ENCODE data around the gene BCL7C. TPM values are rescaled to one million over a fixed set of nuclear protein-coding genes. Genes with fewer than 3 reads are reported as not detected.

The BCL7C gene
- total and polyA plus RNA-seq, 2 donors from 2014 or later = 40.0 to 77.9 TPM

- TF ChIP-seq, protein P1, sequence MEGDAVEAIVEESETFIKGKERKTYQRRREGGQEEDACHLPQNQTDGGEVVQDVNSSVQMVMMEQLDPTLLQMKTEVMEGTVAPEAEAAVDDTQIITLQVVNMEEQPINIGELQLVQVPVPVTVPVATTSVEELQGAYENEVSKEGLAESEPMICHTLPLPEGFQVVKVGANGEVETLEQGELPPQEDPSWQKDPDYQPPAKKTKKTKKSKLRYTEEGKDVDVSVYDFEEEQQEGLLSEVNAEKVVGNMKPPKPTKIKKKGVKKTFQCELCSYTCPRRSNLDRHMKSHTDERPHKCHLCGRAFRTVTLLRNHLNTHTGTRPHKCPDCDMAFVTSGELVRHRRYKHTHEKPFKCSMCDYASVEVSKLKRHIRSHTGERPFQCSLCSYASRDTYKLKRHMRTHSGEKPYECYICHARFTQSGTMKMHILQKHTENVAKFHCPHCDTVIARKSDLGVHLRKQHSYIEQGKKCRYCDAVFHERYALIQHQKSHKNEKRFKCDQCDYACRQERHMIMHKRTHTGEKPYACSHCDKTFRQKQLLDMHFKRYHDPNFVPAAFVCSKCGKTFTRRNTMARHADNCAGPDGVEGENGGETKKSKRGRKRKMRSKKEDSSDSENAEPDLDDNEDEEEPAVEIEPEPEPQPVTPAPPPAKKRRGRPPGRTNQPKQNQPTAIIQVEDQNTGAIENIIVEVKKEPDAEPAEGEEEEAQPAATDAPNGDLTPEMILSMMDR (IDR thresholded peaks at IDR 0.05; ENCODE audit: borderline replicate concordance, extremely low read depth, insufficient read depth) = no peak
- Histone ChIP-seq H3K27me3 (ENCODE audit: control insufficient read depth, insufficient read depth, low read length) (no peaks in the 10 kb centered on the region), H3K27ac (ENCODE audit: low read depth in 2 of 2, low read length in 2 of 2) (no peak overlapping the region), H3K4me1 (ENCODE audit: control insufficient read depth in 2 of 3, insufficient read depth in 2 of 3, low read depth in 1 of 3, low read length in 3 of 3) (peaks cover 0 to under 1% (median 0%) of the 10 kb centered on the region in 3 donors), H3K9ac (ENCODE audit: low read length in 3 of 3) (no peak overlapping the region), H3K36me3 (ENCODE audit: control insufficient read depth in 2 of 3, insufficient read depth in 3 of 3, low read length in 3 of 3) (peaks cover 0 to 2% (median 0%) of the 10 kb centered on the region in 3 donors), H3K9me3 (ENCODE audit: control insufficient read depth in 2 of 3, insufficient read depth in 1 of 3, low read length in 3 of 3) (no peaks in the 10 kb centered on the region), H3K4me3 (ENCODE audit: low read length in 3 of 3) (no peak overlapping the region)
- intact Hi-C loops (cut with DNase I) = no loop called here
- no peak for FAIRE-seq
- no peak for DNase-seq
Observed at GRCh38 chr16:30850246-30850645, 43.6 kb downstream of the BCL7C start.

DNA sequence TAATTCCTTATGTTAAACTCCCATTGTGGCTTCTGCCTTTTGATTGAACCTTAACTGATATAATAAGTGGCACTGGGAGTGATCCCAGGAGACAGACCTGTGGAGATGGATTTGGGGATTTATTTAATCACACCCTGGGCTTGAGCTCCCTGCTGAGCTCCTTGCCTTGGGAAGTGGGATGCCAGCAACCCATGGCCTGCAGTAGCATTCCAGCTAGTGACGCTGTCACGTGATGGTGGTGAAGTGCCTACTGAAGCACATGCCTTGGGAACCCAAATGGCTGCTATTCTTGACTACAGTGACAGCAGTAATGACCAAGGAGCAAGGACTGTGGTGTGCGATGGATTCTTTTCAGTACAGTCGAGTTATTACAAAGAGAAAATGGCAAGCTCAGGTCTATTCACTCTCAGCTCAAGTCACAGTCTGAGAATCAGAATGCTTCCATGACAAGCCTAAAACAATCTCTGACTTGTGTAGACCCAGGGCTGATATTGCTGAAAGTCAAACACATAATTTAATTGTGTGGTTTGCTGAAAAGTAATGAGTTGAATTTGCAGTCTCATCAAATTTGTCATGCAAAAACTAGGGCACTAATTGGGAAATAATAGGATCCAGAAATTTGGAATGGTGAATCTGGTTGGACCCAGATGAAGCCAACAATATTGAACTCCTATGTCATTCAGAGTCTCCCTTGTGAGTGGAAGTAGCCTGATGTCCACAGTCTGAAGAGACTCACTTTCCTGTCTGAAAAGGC is 47.1 kb downstream of the BCL7C start:
- no peak overlapping the region for H3K4me3 ChIP-seq (ENCODE audit: low read length in 3 of 3)
- TF ChIP-seq, protein P1 (IDR thresholded peaks at IDR 0.05; ENCODE audit: borderline replicate concordance, extremely low read depth, insufficient read depth) = no peak
- no peak for FAIRE-seq
- intact Hi-C loops (cut with DNase I) = no loop called here
- DNase-seq = no peak
- H3K4me1 ChIP-seq (ENCODE audit: control insufficient read depth in 2 of 3, insufficient read depth in 2 of 3, low read depth in 1 of 3, low read length in 3 of 3) = peaks cover 0 to 5% (median 0%) of the 10 kb centered on the region in 3 donors
- H3K36me3 ChIP-seq (ENCODE audit: control insufficient read depth in 2 of 3, insufficient read depth in 3 of 3, low read length in 3 of 3) = no peaks in the 10 kb centered on the region
- no peaks in the 10 kb centered on the region for H3K9me3 ChIP-seq (ENCODE audit: control insufficient read depth in 2 of 3, insufficient read depth in 1 of 3, low read length in 3 of 3)
- no peak overlapping the region for H3K27ac ChIP-seq (ENCODE audit: low read depth in 2 of 2, low read length in 2 of 2)
- H3K9ac ChIP-seq (ENCODE audit: low read length in 3 of 3) = no peak overlapping the region
- H3K27me3 ChIP-seq (ENCODE audit: control insufficient read depth, insufficient read depth, low read length) = no peaks in the 10 kb centered on the region

DNA sequence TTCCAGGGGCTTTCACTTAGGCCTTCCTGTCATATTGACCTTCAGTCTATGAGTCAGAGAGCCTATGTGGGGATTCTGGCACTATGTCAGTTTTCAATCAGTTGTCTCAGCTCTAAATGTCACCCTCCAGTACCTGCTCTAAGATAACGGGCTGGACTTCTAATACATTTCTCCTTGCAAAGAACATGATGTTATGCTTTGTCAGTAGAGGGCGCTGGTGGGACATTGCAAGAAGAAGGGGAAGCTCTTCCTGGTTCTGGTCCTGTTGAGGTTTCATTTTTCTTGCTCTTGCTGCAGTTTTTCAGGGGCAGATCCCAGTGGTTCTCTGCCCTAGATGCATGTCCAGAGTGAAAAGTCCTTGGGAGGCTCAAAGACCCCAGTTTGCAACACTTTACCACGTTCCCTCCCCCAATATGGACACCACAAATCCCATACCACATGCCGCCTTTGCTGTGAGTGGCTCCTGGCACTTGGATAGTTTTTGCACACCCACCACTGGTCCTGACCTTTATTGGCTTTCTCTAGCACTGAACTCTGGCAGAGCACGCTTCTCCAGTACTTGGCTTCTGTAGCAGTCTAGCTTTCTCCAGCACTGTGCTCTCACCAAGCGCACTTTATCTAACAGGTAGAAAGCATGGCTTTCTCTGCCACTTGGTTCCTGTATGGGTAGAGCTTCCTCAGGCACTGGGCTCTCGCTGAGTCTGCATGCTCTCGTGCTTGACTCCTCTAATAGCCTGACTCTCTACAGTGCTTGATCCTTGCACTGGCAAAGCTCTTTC is 49.0 kb downstream of the BCL7C start:
- Histone ChIP-seq H3K4me3 (ENCODE audit: low read length in 3 of 3) (no peak overlapping the region), H3K27me3 (ENCODE audit: control insufficient read depth, insufficient read depth, low read length) (no peaks in the 10 kb centered on the region), H3K9ac (ENCODE audit: low read length in 3 of 3) (no peak overlapping the region), H3K4me1 (ENCODE audit: control insufficient read depth in 2 of 3, insufficient read depth in 2 of 3, low read depth in 1 of 3, low read length in 3 of 3) (peaks cover 0 to 6% (median 0%) of the 10 kb centered on the region in 3 donors), H3K9me3 (ENCODE audit: control insufficient read depth in 2 of 3, insufficient read depth in 1 of 3, low read length in 3 of 3) (no peaks in the 10 kb centered on the region), H3K27ac (ENCODE audit: low read depth in 2 of 2, low read length in 2 of 2) (no peak overlapping the region), H3K36me3 (ENCODE audit: control insufficient read depth in 2 of 3, insufficient read depth in 3 of 3, low read length in 3 of 3) (no peaks in the 10 kb centered on the region)
- TF ChIP-seq, protein P1 (IDR thresholded peaks at IDR 0.05; ENCODE audit: borderline replicate concordance, extremely low read depth, insufficient read depth) = peak; percentile 87
- peak; percentile 67 to 93 (median 73) for DNase-seq
- intact Hi-C loops (cut with DNase I) = no loop called here
- FAIRE-seq = no peak
